ENCODE measurements around the gene EDAR. TPM values are rescaled to one million over a fixed set of nuclear protein-coding genes. Genes with fewer than 3 reads are reported as not detected.

EDAR gene
- total RNA-seq, 1 donor from 2014 or later = not detected

- no peak for DNase-seq (ENCODE audit: low read depth)
Observed at GRCh38 chr2:108942231-108942825, 46.7 kb downstream of the EDAR start.

DNA sequence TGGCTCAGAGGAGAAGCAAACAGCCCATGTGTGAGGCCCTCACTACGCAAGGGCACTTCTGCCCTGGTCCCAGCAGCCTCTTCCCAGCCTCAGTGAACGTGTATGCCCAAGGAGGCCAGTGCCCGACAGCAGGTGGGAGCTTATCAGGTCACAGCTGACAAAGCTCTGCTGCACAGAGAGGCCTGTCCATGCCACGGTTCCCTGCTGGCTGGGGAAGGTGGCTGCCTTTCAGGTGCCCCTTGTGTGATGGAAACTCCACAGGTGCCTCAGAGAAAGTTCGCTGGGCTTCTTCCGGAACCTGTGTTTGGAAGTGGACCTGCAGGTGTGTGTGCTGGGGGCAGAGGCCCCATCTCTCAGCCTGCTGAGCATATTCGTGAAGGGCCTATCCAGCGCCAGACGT, 47.3 kb downstream of the EDAR start:
- DNase-seq (ENCODE audit: low read depth) = no peak

DNA sequence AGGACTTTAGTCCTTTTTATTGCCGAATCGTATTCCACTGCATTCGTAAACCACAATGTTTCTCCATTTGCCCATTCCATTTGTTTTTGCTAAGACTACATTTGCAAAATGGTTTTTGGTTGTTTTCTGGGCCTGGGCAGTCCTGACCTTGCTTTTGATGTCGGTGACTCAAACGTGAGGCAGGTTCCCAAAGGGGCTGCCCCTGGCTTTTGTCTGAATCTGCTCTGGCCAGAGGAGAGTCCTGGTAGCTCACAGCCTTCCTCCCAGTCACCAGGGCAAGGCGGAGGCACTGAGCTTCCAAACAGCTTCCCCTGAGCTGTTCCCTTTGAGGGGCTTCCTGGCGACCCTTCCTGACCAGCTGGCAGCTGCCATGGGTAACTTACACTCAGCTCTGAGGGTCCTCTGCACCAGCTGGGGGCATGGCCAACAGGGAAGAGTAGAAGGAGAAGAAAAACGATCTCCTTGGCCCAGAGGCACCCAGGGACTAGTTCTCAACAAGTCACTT, 47.8 kb downstream of the EDAR start:
- DNase-seq (ENCODE audit: low read depth) = no peak

GRCh38 chr2:108940156-108940555, 48.9 kb downstream of the EDAR start:
- no peak for DNase-seq (ENCODE audit: low read depth)

- DNase-seq (ENCODE audit: low read depth) = no peak
Observed at GRCh38 chr2:108938077-108938710, 50.8 kb downstream of the EDAR start.

DNA sequence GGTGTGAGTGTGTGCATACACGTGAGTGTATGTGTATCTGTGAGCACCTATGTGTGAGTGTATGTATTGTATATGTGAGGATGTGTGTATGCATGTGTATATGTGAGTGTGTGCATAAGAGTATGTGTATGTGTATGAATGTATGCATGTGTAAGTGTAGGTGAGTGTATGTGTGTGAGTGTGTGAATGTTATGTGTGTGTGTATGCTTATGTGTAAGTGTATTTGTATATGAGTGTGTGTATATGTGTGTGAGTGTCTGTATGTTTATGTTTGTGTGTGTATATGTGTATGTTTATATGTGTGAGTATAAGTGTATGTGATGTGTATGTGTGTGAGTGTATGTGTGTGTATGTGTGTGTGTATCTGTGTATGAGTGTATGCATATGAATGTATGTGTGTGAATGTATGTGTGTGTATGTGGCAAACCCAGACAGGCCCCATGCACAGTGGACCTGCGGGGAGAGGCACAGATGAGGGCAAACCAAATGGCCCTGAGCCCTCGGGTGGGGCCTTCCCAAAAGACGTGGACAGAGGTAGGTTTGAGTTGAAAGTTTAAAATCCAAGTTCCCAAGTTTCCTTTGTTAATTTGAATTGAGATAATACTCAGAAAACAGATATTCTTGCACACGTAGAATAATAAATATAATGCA, 51.5 kb downstream of the EDAR start:
- no peak for DNase-seq (ENCODE audit: low read depth)

- DNase-seq (ENCODE audit: low read depth) = no peak
Observed at GRCh38 chr2:108936866-108937265, 52.2 kb downstream of the EDAR start.

GRCh38 chr2:108936076-108936864, 52.8 kb downstream of the EDAR start:
- DNase-seq (ENCODE audit: low read depth) = no peak

GRCh38 chr2:108935271-108935741, 53.7 kb downstream of the EDAR start:
- DNase-seq (ENCODE audit: low read depth) = no peak

DNA sequence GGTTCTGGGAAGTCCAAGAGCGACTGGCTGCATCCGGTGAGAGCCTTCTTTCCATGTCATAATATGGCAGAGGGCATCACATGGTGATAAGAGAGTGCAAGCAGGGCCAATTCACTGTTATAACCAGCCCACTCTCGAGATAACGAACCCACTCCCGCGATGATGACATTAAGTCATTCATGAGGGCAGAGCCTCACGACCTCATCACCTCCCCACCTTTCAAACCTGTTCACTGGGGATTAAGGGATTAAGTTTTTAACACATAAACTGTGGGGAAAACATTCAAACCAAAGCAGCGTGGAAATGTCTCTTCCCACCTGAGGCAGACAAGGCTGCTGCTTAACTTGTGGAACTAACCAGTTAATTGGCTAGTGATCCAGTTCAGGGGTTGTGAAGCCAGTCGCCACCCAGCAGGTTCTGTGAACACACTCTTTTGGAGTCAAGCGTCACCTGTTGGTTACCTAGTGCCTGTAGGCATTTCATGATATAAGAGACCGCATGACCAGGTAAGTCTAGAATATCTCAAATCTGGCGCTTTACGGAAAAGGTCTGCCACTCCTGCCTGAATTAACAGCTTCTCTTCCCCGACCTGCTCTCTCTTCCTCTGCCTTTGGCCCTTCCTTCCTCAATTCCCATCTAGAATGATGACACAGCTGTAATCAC, 54.3 kb downstream of the EDAR start:
- no peak for DNase-seq (ENCODE audit: low read depth)

GRCh38 chr2:108934151-108934550, 54.9 kb downstream of the EDAR start:
- DNase-seq (ENCODE audit: low read depth) = no peak

- DNase-seq (ENCODE audit: low read depth) = peak; percentile 29
Observed at GRCh38 chr2:108933691-108934117, 55.3 kb downstream of the EDAR start.

GRCh38 chr2:108932736-108933332, 56.2 kb downstream of the EDAR start:
- peak; percentile 29 for DNase-seq (ENCODE audit: low read depth)

DNA sequence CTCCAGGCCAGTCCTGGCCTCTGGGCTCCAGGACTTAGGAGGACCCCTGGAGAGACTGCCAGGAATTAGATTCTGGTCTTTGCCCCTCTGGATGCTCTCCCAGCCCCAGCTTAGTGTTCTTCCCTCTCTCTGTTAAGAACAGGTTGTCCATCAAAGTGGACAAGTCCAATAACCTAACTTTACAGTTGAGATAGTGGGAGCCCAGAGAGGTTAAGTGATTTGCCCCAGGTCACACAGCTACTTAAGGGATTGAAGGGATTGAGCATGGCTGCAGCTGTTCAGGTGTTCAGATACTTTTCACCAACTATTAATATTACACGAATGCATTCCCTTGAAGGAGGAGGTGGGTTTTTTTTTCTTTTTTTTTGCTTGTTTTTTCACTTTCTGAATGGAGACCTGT, 57.6 kb downstream of the EDAR start:
- no peak for DNase-seq (ENCODE audit: low read depth)

DNA sequence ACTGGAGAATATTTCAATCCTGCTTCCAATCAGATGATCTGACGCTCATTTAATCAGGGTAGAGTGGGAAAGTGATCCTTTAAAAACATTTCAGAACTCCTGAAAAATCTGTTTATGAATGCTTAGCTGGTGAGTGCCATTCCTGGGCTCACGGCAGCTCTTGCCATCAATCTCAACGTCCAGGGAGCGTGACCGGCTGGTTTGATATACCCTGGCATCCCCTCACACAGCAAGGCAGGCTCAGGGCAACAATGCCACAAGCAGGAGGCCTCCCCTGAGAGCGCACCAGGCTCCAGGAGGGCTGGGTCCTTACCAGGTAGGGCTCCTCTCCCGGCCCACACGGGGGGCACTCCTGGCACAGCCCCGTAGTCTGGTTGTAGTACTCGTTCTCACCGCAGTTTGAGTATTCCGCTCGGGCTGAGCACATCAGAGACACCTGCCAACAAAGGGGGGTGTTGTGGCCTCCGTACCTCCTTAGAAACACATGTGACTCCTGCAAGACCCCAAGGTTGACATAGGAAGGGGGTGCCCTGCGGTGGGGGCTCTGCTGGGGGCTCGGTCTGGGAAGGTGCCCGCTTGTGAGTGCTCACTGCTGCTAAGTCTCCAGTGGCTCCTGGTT, 59.1 kb downstream of the EDAR start:
- no peak for DNase-seq (ENCODE audit: low read depth)

GRCh38 chr2:108928660-108929377, 60.2 kb downstream of the EDAR start:
- DNase-seq (ENCODE audit: low read depth) = no peak

GRCh38 chr2:108927936-108928659, 60.9 kb downstream of the EDAR start:
- DNase-seq (ENCODE audit: low read depth) = peak; percentile 62

- DNase-seq (ENCODE audit: low read depth) = no peak
Observed at GRCh38 chr2:108927405-108927804, 61.6 kb downstream of the EDAR start.
